Measurements from ENCODE around the gene PIK3AP1.

DNA sequence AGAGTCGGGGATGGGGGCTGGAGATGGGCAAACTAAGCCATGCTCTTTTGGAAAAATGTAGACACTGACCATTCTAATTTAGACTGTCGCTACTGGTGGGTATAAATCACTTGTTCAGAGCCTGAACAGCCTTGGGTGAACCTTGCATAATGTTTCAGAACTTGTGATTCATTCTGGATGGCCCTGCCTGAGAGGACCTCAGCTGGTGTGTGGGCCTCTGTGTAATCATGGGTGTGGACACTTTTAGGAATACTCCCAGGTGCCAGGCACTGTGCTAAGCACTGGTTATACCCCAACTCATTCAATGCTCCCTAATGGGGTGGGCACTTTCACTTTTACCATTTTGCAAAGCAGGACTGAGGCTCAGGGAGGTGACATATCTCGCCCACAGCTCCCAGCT, 106.7 kb downstream of the PIK3AP1 start:
- TF ChIP-seq EZH2 (IDR thresholded peaks at IDR 0.05) (no peak), CTCF (IDR thresholded peaks at IDR 0.05) (no peak)
